HK-2 (cell line): Measurements from ENCODE around the gene TSPO.
A peak's percentile ranks its signal among the peaks of the same experiment; 100 is the strongest.
"Not testable (repeated sequence)": the region's sequence is repeated elsewhere in the genome, so short reads cannot be mapped to it uniquely, and the experiment has no call there.

Experiments
- DNase-seq: peaks from one replicate; pipeline ENCODE4 v3.0.0-alpha.2; 2018; ENCODE audit not compliant: unreplicated experiment

Gene TSPO

DNA sequence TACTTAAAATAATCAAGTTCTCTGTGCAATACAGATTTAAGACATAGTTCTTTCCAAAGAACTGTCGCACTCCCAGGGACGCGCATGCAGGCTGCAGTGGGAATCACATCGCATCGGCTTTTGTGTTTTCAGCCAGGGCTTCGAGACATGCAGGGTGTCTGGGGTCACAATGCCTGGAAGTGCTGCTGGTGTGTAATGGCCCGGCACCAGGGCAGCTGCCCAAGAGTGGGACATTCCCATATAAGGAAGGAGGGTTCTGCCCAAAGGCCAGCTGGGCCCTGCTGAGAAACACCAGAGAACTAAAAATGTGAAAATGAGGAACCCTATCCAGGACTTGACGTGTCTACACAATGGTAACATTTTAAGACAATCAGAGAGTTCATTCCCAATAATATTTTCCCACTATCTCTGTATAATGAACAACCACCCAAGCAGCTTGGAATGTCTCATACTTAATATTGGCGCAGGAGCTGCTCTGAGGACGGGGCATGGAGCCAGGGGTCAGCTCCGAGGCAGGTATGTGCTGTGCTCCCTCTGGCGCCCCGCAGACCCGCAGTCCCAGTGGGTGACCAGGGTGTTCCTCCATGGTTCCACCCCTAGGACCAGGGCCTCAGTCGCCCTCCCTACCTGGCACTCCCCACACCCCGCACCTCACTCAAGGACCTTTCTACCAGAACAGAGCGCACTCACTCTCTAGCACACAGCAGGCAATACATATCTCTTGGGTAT lies 19.4 kb upstream of the TSPO start:
- no peak for DNase-seq

DNA sequence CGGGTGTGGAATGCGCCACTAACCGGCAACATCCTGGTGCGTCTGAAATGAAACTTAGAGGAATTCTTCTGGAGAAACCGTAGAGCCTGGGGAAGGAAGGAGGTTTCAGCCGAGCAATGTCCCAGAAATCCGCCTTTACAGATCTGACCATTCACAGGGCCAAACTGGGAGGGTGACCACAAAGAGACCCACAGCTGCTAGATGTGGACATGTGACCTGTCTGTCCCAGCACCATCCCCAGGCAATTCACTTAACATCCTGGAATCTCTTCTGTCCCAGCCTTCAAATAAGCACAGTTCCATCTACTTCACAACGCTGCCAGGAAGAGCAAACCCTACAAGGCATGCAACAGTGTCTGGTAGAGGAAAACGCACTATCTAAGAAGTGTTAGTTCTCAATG lies 18.0 kb upstream of the TSPO start:
- no peak for DNase-seq

GRCh38 chr22:43134553-43134952 lies 16.8 kb upstream of the TSPO start:
- no peak for DNase-seq

GRCh38 chr22:43135565-43135964 lies 15.8 kb upstream of the TSPO start:
- no peak for DNase-seq

DNA sequence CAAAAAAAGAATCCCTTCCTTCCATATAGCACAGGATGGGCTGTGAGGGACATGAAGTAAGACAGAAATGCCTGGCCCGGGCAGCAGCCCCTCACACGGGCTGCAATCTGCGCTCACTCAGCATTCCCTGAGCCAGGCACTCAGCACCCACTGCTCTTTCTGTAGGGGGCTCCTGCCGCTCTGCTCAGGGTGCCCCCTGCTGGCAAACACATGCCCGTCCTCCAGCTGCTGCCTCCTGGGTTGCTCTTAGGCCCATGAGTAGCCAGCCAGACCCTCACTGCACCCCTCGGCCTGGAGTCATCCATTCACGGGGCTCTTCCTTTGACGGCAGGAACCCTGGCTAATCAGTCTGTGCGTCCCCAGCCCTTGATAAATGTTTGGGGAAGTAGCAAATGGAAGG lies 15.1 kb upstream of the TSPO start:
- DNase-seq: no peak

DNA sequence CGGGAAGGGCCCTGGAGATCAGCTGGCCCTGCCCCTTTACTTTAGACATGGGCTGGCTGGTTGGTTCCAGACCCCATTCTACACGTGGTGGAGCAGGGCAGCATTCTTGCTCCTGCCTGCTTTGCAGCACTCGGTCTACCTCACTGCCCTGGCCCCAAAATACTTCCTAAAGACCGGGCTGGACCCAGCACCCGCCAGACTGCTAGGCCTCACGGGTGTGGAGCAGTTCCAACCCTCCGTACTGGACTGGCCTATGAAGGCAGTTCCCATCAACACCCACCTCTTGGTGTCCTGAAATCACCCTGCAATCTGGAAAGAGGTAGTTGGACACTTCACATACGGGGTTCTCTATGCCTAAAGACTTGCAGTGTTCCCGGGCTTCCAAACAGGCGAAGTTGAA lies 14.6 kb upstream of the TSPO start:
- DNase-seq: no peak

GRCh38 chr22:43142880-43143562 lies 8.3 kb upstream of the TSPO start, which contains the start of gene MCAT:
TSS of gene MCAT (minus strand) at chr22:43143398. CDS start at chr22:43143348, 50 bp downstream.
- peak; percentile 74 for DNase-seq

- DNase-seq: no peak
Measured at GRCh38 chr22:43144949-43145348, 6.4 kb upstream of the TSPO start.

- DNase-seq: not testable (repeated sequence)
Measured at GRCh38 chr22:43145371-43145770, 6.0 kb upstream of the TSPO start.

GRCh38 chr22:43146332-43146731 lies 5.0 kb upstream of the TSPO start:
- not testable (repeated sequence) for DNase-seq

DNA sequence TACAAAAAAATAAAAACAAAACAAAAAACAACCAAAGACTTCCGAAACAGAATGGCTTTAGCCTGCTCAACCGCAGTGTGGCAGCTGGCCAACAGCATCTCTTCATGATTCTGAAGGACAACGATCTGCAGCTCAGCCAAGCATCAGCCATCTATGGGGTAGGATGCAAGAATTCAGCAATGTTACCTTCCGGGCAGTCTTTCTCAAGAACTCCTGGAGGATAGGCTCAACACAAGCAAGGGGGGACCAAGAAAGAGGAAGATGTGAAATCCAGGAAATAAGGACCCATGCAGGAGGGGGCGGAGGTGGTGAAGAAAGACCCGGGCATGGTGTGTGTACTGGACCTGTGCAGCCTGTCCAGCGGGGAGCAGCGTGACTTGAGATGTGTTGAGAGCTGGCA lies 3.5 kb upstream of the TSPO start:
- DNase-seq: no peak

DNA sequence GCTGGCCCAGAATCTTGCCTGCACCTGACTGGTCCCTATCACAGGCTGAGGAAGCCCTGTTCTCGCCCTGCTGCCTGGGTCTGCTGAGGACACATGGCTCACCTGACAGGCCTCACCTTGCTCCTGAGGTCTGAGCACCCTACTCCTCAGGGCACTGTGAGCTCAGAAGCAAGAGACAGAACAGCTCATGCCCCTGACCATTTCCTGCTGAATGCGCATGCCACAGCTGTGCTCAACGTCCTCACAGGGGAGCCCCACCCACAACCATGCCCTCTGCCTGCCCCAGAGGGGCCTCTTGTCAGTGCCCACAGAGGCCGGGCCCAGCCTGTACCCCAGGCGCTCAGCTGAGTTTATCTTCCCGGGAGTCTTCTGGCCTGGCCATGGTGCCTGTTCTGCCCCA lies 2.8 kb upstream of the TSPO start:
- DNase-seq: no peak

- DNase-seq: no peak
Measured at GRCh38 chr22:43150731-43151206, 590 bp upstream of the TSPO start.

DNA sequence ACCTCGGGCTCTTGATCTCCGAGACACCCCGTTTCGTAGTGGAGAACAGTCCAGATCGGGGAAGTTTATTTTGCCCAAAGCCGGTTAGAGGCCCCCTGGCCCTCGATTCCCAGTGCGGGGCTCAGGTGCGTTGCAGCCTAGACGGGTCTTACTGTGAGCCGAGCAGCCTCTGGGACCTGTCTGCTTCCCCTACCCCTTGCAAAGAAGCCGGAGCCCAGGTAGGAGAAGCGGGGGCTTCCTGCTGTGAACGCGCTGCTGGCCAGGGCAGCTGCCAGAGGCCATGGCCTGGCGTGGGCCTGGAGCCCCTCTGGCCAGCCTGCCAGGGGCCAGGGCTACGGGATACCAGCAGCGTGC lies 621 bp downstream of the TSPO start:
- no peak for DNase-seq

- peak; percentile 58 for DNase-seq
Measured at GRCh38 chr22:43152357-43153071, 1.2 kb downstream of the TSPO start.

- DNase-seq: no peak
Measured at GRCh38 chr22:43153899-43154298, 2.5 kb downstream of the TSPO start.

- no peak for DNase-seq
Measured at GRCh38 chr22:43154887-43155536, 3.7 kb downstream of the TSPO start.

- DNase-seq: no peak
Measured at GRCh38 chr22:43155789-43156188, 4.4 kb downstream of the TSPO start.

GRCh38 chr22:43156413-43156812 lies 5.1 kb downstream of the TSPO start:
- no peak for DNase-seq

DNA sequence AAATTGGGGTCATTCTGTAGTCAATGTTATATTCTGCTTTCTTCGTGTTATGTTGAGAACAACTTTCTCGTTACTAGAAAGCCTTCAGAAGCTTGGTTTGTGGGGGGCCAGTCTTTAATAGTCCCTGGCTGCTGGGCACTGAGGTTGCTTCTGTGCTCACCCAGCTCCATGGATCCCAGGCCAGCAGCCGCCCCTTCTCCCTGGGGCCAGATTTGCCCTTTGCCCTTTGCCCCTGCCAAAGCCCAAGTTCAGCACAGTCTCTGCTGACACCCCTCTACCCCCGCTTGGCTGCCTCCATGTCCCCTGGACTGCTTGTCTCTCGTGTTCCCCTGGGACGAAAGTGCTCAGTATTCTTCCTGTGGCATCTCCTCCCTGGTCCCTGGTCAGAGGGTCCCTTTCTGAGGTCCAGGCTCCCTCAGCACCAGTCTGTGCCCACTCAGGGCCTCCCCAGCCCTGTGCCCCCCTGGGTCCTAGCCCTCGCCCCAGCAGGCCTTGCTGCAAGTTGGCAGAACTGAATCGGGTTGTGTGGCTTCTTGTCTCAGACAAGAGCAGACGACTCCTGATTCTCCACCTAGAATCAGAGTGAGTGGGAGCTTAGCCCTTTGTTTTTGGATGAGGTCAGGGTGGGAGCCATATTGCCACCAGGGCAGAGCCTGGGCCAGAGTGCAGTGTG lies 6.7 kb downstream of the TSPO start:
- DNase-seq: no peak

DNA sequence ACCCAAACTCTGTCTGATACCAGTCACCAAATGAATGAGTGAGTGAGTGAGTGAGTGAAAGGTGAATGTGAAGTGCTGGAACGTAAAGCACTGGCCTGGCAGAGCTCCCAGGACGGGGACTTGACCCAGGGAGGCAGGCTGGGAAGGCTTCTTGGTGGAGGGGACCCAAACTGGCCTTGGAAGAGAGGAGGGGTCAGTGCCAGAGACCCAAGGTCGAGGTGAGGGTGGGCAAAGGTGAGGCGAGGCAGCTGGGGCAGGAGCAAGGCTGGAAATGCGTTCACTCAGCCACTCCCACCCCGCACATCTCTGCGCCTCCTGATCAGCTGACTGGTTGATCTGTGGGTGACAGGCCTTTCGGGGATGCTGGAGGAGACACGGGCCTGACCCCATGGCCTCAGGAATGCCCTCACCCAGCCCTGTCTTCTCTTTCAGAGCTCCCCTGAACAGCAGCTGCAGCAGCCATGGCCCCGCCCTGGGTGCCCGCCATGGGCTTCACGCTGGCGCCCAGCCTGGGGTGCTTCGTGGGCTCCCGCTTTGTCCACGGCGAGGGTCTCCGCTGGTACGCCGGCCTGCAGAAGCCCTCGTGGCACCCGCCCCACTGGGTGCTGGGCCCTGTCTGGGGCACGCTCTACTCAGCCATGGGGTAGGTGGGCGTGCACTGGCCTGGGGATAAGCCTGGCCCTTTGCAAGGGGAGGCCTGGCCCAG lies 7.6 kb downstream of the TSPO start:
- no peak for DNase-seq
